NCI-H2029 (cell line): ENCODE measurements around the gene ANGPTL3.

Source experiments
- DNase-seq: peaks from one replicate; lab custom pipeline; 2025; lab: John Stamatoyannopoulos, UW

Gene ANGPTL3

DNA sequence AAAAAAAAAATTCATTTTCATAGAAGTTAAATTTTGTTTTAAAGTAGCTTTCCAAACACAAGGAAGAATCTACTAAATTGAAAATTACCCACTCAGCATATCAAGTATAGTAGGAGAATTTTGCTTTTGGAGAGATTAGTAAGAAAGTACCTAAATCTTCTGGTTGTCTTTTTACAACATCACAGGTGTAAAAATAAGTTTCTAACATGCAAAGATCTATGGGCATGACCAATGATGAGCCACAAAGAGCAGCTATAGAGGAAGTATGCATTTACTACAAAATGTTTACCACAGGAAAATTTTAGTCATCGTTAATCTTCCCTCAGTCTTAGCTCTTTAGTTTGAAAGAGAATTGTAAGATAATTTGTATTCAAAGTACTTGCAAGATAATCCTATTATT, 28.1 kb downstream of the ANGPTL3 start:
- DNase-seq, result no peak

- no peak for DNase-seq
These were observed 31.2 kb downstream of the ANGPTL3 start for GRCh38 chr1:62628506-62628905.

DNA sequence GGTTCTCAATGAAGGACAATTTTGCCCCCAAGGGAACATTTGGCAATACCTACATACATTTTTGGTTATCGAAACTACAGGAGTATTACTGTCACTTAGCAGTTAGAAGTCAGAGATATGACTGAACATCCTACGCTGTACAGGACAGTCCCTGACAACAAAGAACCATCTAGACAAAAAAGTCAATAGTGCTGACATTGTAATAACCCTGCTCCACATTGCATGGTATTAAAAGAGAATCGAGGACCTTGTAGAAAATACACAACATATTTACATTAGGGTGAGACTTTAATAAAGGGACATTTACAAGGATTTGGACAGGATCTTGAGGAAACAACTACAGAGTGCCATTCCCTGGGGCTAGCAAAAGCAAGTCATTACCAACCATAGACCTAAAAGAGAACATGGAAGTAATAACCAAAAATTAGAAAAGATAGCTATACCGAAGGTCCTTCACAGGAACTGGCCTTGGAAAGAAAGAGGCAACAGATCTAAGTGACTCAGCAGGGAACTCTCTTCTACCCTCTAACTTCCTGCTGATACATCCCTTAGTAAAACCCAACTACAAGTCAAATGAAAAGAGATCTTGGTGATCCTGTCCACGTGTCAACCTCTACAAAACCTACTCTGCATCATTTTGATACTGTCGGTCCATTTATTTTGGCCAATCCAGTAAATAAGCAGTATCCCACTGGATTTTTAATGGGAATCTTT, 40.2 kb downstream of the ANGPTL3 start:
- no peak for DNase-seq

- DNase-seq, result no peak
These were observed 46.0 kb downstream of the ANGPTL3 start for GRCh38 chr1:62643283-62643682.

DNA sequence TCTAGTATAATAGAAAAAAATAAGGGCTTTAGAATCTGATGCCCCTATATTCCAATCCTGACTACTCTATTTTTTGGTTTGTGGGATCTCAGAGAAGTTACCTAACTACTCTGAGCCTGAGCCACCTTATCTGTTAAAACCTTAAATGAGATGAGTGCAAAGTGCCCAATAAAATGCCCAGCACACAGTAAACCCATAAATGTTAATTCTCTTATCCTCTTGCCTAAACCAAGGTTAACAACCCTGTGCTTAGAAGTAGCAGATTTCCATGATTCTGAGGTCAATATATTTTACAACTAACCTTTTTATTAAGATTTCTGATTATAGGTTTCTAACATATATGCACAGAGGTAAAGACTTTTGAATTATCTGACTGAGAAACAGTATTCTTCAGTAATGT, 55.1 kb downstream of the ANGPTL3 start:
- no peak for DNase-seq

GRCh38 chr1:62654744-62655143, 57.4 kb downstream of the ANGPTL3 start:
- no peak for DNase-seq
